WTC11 (cell line): Measurements from ENCODE around the gene TP53AIP1. TPM values are rescaled to one million over a fixed set of nuclear protein-coding genes. Genes with fewer than 3 reads are reported as not detected.

Source experiments
- ATAC-seq: fragments of 200-7000 bp; cut with Tn5 transposase; 2 replicates; pipeline ENCODE4 v1.10.0; 2021; ENCODE audit warnings: mild to moderate bottlenecking, moderate library complexity
- CTCF ChIA-PET: fragments of 300-600 bp; sonication (Branson Sonifier 250); formaldehyde crosslinking; loops from one replicate; lab custom pipeline; 2021; ENCODE audit warnings: antibody characterized with exemption; lab: Charles Lee
- POLR2A ChIA-PET: fragments of 350-600 bp; sonication (Branson Sonifier 250); formaldehyde crosslinking; loops from one replicate; lab custom pipeline; 2021; ENCODE audit warnings: antibody characterized with exemption; lab: Charles Lee
- DNase-seq: peaks from one replicate; pipeline ENCODE4 v3.0.0; 2021; ENCODE audit warnings: low spot score
- H3K27ac Mint-ChIP-seq: 2 replicates; pipeline ENCODE4 v1.8.0; 2021; ENCODE audit warnings: mixed read lengths
- H3K27me3 Mint-ChIP-seq: 2 replicates; pipeline ENCODE4 v1.8.0; 2021; ENCODE audit warnings: low read depth, mild to moderate bottlenecking, moderate library complexity, mixed read lengths
- H3K36me3 Mint-ChIP-seq: 2 replicates; pipeline ENCODE4 v1.8.0; 2021; ENCODE audit warnings: mixed read lengths
- H3K4me1 Mint-ChIP-seq: 2 replicates; pipeline ENCODE4 v1.8.0; 2022; ENCODE audit warnings: mixed read lengths
- H3K4me3 Mint-ChIP-seq: 2 replicates; pipeline ENCODE4 v1.8.0; 2021; ENCODE audit warnings: mild to moderate bottlenecking, moderate library complexity, mixed read lengths
- H3K9me3 Mint-ChIP-seq: 2 replicates; pipeline ENCODE4 v1.8.0; 2021; ENCODE audit warnings: mixed read lengths
- CBFB ChIP-seq: sonication (generic); formaldehyde crosslinking; IDR thresholded peaks from 2 replicates; pipeline ENCODE4 v1.8.1; 2022; ENCODE audit warnings: mild to moderate bottlenecking, low read depth, missing genetic modification reagents
- CREB1 ChIP-seq: sonication (generic); formaldehyde crosslinking; IDR thresholded peaks from 2 replicates; pipeline ENCODE4 v1.8.0; 2023; ENCODE audit warnings: mild to moderate bottlenecking, missing genetic modification reagents
- ETV6 ChIP-seq: sonication (generic); formaldehyde crosslinking; IDR thresholded peaks from 2 replicates; pipeline ENCODE4 v1.8.1; 2022; ENCODE audit warnings: mild to moderate bottlenecking, missing genetic modification reagents
- GTF2I ChIP-seq: fragments of 250-450 bp; sonication (Bioruptor Pico); conservative IDR thresholded peaks from 2 replicates; pipeline ENCODE4 v1.4.0; 2021; ENCODE audit warnings: mild to moderate bottlenecking
- HMGA2 ChIP-seq: fragments of 250-450 bp; sonication (Bioruptor Pico); IDR thresholded peaks from 2 replicates; pipeline ENCODE4 v1.4.0; 2021; ENCODE audit warnings: mild to moderate bottlenecking, moderate library complexity
- RORB ChIP-seq: fragments of 250-450 bp; sonication (Bioruptor Pico); IDR thresholded peaks from 2 replicates; pipeline ENCODE4 v1.9.0; 2021; ENCODE audit warnings: mild to moderate bottlenecking
- SMAD3 ChIP-seq: sonication (generic); formaldehyde crosslinking; IDR thresholded peaks from 2 replicates; pipeline ENCODE4 v1.8.0; 2022; ENCODE audit warnings: missing genetic modification reagents, mild to moderate bottlenecking, borderline replicate concordance
- TCF7 ChIP-seq: sonication (generic); formaldehyde crosslinking; IDR thresholded peaks from 2 replicates; pipeline ENCODE4 v1.8.0; 2022; ENCODE audit warnings: mild to moderate bottlenecking, low read depth, missing genetic modification reagents, moderate library complexity
- TEAD1 ChIP-seq: sonication (generic); formaldehyde crosslinking; IDR thresholded peaks from 2 replicates; pipeline ENCODE4 v1.8.0; 2022; ENCODE audit warnings: mild to moderate bottlenecking, missing genetic modification reagents
- ZBTB21 ChIP-seq: sonication (generic); formaldehyde crosslinking; IDR thresholded peaks from 2 replicates; pipeline ENCODE4 v1.8.1; 2023; ENCODE audit warnings: mild to moderate bottlenecking, missing genetic modification reagents, borderline replicate concordance
- ZNF121 ChIP-seq: sonication (generic); formaldehyde crosslinking; IDR thresholded peaks from 2 replicates; pipeline ENCODE4 v1.8.0; 2023; ENCODE audit warnings: missing genetic modification reagents
- ZNF219 ChIP-seq: sonication (generic); formaldehyde crosslinking; IDR thresholded peaks from 2 replicates; pipeline ENCODE4 v1.8.0; 2023; ENCODE audit warnings: missing genetic modification reagents, mild to moderate bottlenecking, borderline replicate concordance
- ZNF232 ChIP-seq: sonication (generic); formaldehyde crosslinking; IDR thresholded peaks from 2 replicates; pipeline ENCODE4 v1.8.0; 2022; ENCODE audit warnings: mild to moderate bottlenecking, missing genetic modification reagents
- total RNA-seq: library from RNA; stranded (reverse); gene quantifications from 3 replicates; pipeline ENCODE4 v1.2.3, GENCODE V29; 2021
- TF ChIP-seq, protein P1 (sequence below): sonication (generic); formaldehyde crosslinking; conservative IDR thresholded peaks from 2 replicates; pipeline ENCODE4 v1.8.1; 2023; ENCODE audit warnings: mild to moderate bottlenecking, low read depth, missing genetic modification reagents, moderate library complexity
- TF ChIP-seq, protein P2 (sequence below): sonication (generic); formaldehyde crosslinking; IDR thresholded peaks from 2 replicates; pipeline ENCODE4 v1.8.1; 2022; ENCODE audit warnings: mild to moderate bottlenecking, moderate library complexity, missing genetic modification reagents
- TF ChIP-seq, protein P3 (sequence below): fragments of 250-450 bp; sonication (Bioruptor Pico); conservative IDR thresholded peaks from 2 replicates; pipeline ENCODE4 v1.9.0; 2021; ENCODE audit warnings: mild to moderate bottlenecking
- TF ChIP-seq, protein P4 (sequence below): sonication (generic); formaldehyde crosslinking; IDR thresholded peaks from 2 replicates; pipeline ENCODE4 v1.8.1; 2023; ENCODE audit warnings: mild to moderate bottlenecking, missing genetic modification reagents
- TF ChIP-seq, protein P5 (sequence below): sonication (generic); formaldehyde crosslinking; IDR thresholded peaks from 2 replicates; pipeline ENCODE4 v1.8.1; 2022; ENCODE audit warnings: mild to moderate bottlenecking, missing genetic modification reagents, moderate library complexity, borderline replicate concordance
- TF ChIP-seq, protein P6 (sequence below): fragments of 200-600 bp; IDR thresholded peaks from 2 replicates; pipeline ENCODE4 v1.8.0; 2022; ENCODE audit warnings: antibody characterized with exemption
- TF ChIP-seq, protein P7 (sequence below): sonication (generic); formaldehyde crosslinking; IDR thresholded peaks from 2 replicates; pipeline ENCODE4 v1.8.1; 2023; ENCODE audit warnings: mild to moderate bottlenecking, missing genetic modification reagents, moderate library complexity

The TP53AIP1 gene
- total RNA-seq, 1 experiment from 2014 or later, result 0.07 TPM

DNA sequence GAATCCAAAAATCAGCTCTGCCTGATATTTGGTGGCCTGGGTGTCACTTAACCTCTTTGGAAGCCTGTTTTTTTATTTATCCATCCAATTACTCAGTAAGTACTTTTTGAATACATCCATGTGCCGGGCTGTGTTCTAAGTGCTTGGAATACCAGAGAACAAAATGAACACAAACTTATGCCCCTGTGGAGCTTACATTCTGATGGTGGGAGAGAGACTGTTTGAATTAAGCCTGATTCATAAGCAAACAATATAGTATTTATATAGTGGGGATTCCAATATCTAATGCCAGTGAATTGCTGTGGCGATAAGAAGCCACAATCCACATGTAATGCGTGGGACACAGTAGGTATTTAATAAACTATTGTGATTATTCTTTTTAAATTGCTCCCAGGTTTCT lies 32.1 kb downstream of the TP53AIP1 start:
- no peaks in the 10 kb centered on the region; the same call in 1 of the 2 replicates for H3K36me3 Mint-ChIP-seq
- H3K27ac Mint-ChIP-seq, result no peak overlapping the region
- peaks cover 63% of the 10 kb centered on the region for H3K27me3 Mint-ChIP-seq
- H3K9me3 Mint-ChIP-seq, result peaks cover 11% of the 10 kb centered on the region
- ATAC-seq, result no peak
- TF ChIP-seq, protein P1, sequence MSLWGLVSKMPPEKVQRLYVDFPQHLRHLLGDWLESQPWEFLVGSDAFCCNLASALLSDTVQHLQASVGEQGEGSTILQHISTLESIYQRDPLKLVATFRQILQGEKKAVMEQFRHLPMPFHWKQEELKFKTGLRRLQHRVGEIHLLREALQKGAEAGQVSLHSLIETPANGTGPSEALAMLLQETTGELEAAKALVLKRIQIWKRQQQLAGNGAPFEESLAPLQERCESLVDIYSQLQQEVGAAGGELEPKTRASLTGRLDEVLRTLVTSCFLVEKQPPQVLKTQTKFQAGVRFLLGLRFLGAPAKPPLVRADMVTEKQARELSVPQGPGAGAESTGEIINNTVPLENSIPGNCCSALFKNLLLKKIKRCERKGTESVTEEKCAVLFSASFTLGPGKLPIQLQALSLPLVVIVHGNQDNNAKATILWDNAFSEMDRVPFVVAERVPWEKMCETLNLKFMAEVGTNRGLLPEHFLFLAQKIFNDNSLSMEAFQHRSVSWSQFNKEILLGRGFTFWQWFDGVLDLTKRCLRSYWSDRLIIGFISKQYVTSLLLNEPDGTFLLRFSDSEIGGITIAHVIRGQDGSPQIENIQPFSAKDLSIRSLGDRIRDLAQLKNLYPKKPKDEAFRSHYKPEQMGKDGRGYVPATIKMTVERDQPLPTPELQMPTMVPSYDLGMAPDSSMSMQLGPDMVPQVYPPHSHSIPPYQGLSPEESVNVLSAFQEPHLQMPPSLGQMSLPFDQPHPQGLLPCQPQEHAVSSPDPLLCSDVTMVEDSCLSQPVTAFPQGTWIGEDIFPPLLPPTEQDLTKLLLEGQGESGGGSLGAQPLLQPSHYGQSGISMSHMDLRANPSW (CRISPR knock-in tag), result no peak
- TF ChIP-seq, protein P2, sequence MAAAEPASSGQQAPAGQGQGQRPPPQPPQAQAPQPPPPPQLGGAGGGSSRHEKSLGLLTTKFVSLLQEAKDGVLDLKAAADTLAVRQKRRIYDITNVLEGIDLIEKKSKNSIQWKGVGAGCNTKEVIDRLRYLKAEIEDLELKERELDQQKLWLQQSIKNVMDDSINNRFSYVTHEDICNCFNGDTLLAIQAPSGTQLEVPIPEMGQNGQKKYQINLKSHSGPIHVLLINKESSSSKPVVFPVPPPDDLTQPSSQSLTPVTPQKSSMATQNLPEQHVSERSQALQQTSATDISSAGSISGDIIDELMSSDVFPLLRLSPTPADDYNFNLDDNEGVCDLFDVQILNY (CRISPR knock-in tag), result no peak
- TF ChIP-seq ZNF232 (CRISPR knock-in tag), result no peak
- no peak for TF ChIP-seq CREB1 (CRISPR knock-in tag)
- no peak for TF ChIP-seq ZBTB21 (CRISPR knock-in tag)
- no peak for TF ChIP-seq TEAD1
- TF ChIP-seq HMGA2 (CRISPR knock-in tag), result no peak
- peaks cover 2% of the 10 kb centered on the region; the same call in 1 of the 2 replicates for H3K4me1 Mint-ChIP-seq
- ChIA-PET CTCF (interaction anchor here (1.2 to 10.5 kb wide), 4 partner anchors 10 to 46 kb away, joined by 3 to 245 read pairs (median 4); partner anchors contain the start of gene KCNJ5), POLR2A (no interaction called here)
- no peak for DNase-seq
- H3K4me3 Mint-ChIP-seq, result no peak overlapping the region

DNA sequence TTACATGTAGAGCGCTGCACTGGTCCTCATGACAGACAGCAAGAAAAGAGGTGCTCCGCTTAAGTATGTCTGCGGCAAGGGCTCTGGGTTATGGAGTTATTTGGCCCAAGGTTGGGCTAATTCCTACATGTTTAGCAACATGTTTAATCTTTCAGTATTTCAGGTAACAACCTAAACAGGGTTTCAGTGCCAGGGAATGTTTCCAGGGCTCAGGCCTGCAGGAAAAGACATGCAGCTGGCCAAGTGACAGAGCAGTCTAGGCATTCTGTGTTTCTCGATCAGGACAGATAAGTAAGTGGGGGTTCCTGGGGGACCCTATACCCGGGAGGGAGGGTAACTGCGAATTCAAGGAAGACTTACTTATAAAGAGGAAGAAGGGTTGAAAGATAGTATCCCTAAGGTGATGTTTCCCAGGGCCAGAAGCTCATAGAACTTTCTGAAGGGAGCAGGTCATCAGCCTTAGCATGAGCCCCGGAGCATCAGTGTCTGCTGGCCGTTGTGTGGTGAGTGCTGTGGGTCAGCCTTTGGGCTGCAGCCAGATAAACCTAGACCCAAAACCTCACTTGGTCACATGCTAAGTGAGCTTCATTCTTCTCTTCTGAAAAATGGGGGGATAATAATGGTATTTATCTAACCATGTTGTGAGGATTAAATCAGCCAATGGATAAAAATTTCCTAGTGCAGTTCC lies 33.1 kb downstream of the TP53AIP1 start:
- Mint-ChIP-seq H3K9me3 (peaks cover 10% of the 10 kb centered on the region), H3K27ac (no peak overlapping the region), H3K36me3 (no peaks in the 10 kb centered on the region; the same call in 1 of the 2 replicates), H3K4me3 (no peak overlapping the region), H3K4me1 (peaks cover 4% of the 10 kb centered on the region), H3K27me3 (peaks cover 67% of the 10 kb centered on the region)
- DNase-seq (no peak), ATAC-seq (no peak)
- POLR2A ChIA-PET, result no interaction called here
- CTCF ChIA-PET, result interaction anchor here (1.2 to 10.5 kb wide), 4 partner anchors 11 to 47 kb away, joined by 3 to 245 read pairs (median 4); partner anchors contain the start of gene KCNJ5
- TF ChIP-seq CBFB (CRISPR knock-in tag) (no peak), ZNF121 (no peak), ZNF219 (CRISPR knock-in tag) (no peak), TCF7 (CRISPR knock-in tag) (no peak), GTF2I (CRISPR knock-in tag) (no peak), SMAD3 (no peak), CREB1 (CRISPR knock-in tag) (no peak), RORB (no peak), ETV6 (CRISPR knock-in tag) (no peak)
- TF ChIP-seq, protein P3, sequence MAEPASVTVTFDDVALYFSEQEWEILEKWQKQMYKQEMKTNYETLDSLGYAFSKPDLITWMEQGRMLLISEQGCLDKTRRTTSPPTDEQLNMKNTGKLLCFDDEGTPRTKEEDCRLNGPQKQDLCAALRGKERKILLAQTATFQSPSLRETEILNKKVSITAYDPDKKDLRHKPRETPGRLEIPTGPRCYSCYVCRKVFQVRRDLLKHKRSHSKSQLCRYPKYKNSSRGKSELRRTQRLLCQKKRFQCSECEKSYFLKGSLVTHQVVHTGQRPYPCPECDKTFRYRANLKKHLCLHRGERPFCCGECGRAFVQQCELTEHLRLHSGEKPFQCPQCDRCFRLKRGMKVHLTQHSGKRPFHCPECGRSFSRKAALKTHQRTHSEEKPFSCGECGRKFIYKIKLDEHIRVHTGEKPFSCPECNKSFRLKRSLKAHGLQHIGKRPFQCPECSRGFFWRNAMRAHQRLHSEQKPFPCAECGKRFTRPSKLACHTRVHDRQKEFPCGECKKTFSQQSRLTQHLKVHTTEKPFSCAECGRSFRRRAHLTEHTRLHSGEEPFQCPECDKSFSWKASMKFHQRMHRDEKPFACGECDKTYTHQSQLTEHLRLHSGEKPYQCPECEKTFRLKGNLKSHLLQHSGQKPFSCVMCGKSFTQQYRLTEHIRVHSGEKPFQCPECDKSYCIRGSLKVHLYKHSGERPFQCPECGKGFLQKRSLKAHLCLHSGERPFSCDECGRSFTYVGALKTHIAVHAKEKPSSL, result no peak
- TF ChIP-seq, protein P4, sequence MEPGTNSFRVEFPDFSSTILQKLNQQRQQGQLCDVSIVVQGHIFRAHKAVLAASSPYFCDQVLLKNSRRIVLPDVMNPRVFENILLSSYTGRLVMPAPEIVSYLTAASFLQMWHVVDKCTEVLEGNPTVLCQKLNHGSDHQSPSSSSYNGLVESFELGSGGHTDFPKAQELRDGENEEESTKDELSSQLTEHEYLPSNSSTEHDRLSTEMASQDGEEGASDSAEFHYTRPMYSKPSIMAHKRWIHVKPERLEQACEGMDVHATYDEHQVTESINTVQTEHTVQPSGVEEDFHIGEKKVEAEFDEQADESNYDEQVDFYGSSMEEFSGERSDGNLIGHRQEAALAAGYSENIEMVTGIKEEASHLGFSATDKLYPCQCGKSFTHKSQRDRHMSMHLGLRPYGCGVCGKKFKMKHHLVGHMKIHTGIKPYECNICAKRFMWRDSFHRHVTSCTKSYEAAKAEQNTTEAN (CRISPR knock-in tag), result no peak
- TF ChIP-seq, protein P1 (CRISPR knock-in tag), result no peak
- TF ChIP-seq, protein P5, sequence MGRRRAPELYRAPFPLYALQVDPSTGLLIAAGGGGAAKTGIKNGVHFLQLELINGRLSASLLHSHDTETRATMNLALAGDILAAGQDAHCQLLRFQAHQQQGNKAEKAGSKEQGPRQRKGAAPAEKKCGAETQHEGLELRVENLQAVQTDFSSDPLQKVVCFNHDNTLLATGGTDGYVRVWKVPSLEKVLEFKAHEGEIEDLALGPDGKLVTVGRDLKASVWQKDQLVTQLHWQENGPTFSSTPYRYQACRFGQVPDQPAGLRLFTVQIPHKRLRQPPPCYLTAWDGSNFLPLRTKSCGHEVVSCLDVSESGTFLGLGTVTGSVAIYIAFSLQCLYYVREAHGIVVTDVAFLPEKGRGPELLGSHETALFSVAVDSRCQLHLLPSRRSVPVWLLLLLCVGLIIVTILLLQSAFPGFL (CRISPR knock-in tag), result no peak
- TF ChIP-seq, protein P6, sequence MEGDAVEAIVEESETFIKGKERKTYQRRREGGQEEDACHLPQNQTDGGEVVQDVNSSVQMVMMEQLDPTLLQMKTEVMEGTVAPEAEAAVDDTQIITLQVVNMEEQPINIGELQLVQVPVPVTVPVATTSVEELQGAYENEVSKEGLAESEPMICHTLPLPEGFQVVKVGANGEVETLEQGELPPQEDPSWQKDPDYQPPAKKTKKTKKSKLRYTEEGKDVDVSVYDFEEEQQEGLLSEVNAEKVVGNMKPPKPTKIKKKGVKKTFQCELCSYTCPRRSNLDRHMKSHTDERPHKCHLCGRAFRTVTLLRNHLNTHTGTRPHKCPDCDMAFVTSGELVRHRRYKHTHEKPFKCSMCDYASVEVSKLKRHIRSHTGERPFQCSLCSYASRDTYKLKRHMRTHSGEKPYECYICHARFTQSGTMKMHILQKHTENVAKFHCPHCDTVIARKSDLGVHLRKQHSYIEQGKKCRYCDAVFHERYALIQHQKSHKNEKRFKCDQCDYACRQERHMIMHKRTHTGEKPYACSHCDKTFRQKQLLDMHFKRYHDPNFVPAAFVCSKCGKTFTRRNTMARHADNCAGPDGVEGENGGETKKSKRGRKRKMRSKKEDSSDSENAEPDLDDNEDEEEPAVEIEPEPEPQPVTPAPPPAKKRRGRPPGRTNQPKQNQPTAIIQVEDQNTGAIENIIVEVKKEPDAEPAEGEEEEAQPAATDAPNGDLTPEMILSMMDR, result no peak
- TF ChIP-seq, protein P7, sequence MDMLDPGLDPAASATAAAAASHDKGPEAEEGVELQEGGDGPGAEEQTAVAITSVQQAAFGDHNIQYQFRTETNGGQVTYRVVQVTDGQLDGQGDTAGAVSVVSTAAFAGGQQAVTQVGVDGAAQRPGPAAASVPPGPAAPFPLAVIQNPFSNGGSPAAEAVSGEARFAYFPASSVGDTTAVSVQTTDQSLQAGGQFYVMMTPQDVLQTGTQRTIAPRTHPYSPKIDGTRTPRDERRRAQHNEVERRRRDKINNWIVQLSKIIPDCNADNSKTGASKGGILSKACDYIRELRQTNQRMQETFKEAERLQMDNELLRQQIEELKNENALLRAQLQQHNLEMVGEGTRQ, result no peak
